A673 (cell line): Measurements from ENCODE around the gene MTX1. TPM values are rescaled to one million over a fixed set of nuclear protein-coding genes. Genes with fewer than 3 reads are reported as not detected.

Experiments
- BruUV-seq: library from RNA; stranded (reverse); fragments of 400-500 nt; replicated peaks from 2 replicates; lab custom pipeline; 2021; lab: Mats Ljungman, UMichigan
- CTCF ChIA-PET: fragments of 300-600 bp; sonication (Branson Sonifier 250); formaldehyde crosslinking; loops from one replicate; lab custom pipeline; 2022; ENCODE audit warnings: antibody characterized with exemption; lab: Charles Lee
- POLR2A ChIA-PET: fragments of 300-600 bp; sonication (Branson Sonifier 250); formaldehyde crosslinking; loops from one replicate; lab custom pipeline; 2022; ENCODE audit warnings: antibody characterized with exemption; ENCODE audit not compliant: low non-redundant PET; lab: Charles Lee
- DNase-seq: peaks from one replicate; pipeline ENCODE4 v3.0.0-alpha.2; 2015; ENCODE audit warnings: low spot score
- H3K27ac ChIP-seq: fragments of 200-600 bp; sonication (generic); 2 replicates; pipeline ENCODE4 v1.5.1; 2016; ENCODE audit warnings: mixed run types, low read depth, mild to moderate bottlenecking, mixed read lengths, antibody characterized with exemption, low read length; ENCODE audit not compliant: poor library complexity, severe bottlenecking
- H3K27me3 ChIP-seq: fragments of 200-600 bp; sonication (generic); replicated peaks from 2 replicates; pipeline ENCODE4 v1.6.1; 2017; ENCODE audit warnings: mixed run types, low read depth, mild to moderate bottlenecking, mixed read lengths, antibody characterized with exemption, low read length; ENCODE audit not compliant: insufficient read depth, poor library complexity
- H3K36me3 ChIP-seq: fragments of 200-600 bp; sonication (generic); 2 replicates; pipeline ENCODE4 v1.6.1; 2016; ENCODE audit warnings: mixed run types, mild to moderate bottlenecking, mixed read lengths, antibody characterized with exemption, low read length; ENCODE audit not compliant: insufficient read depth, poor library complexity, severe bottlenecking
- H3K4me1 ChIP-seq: fragments of 200-600 bp; sonication (generic); 2 replicates; pipeline ENCODE4 v1.6.1; 2017; ENCODE audit warnings: mixed run types, mild to moderate bottlenecking, mixed read lengths, antibody characterized with exemption, low read length; ENCODE audit not compliant: insufficient read depth, poor library complexity, severe bottlenecking
- H3K4me3 ChIP-seq: fragments of 200-600 bp; sonication (generic); 2 replicates; pipeline ENCODE4 v1.5.1; 2016; ENCODE audit warnings: low read depth, mixed run types, mild to moderate bottlenecking, mixed read lengths, low read length; ENCODE audit not compliant: poor library complexity, severe bottlenecking
- H3K9me3 ChIP-seq: fragments of 200-600 bp; sonication (generic); 2 replicates; pipeline ENCODE4 v1.6.1; 2016; ENCODE audit warnings: mixed run types, low read depth, mild to moderate bottlenecking, mixed read lengths, antibody characterized with exemption, low read length; ENCODE audit not compliant: poor library complexity, severe bottlenecking
- CTCF ChIP-seq: fragments of 300-800, 200-600 bp; sonication (generic); conservative IDR thresholded peaks from 2 replicates; pipeline ENCODE4 v1.5.1; 2017; ENCODE audit warnings: low read depth, mild to moderate bottlenecking, antibody characterized with exemption, low read length, moderate library complexity, mixed read lengths
- EZH2 ChIP-seq: fragments of 200-600 bp; sonication (generic); IDR thresholded peaks from 2 replicates; pipeline ENCODE4 v1.6.1; 2017; ENCODE audit warnings: borderline replicate concordance, low read depth, mild to moderate bottlenecking, mixed read lengths, antibody characterized with exemption, low read length; ENCODE audit not compliant: poor library complexity, severe bottlenecking
- intact Hi-C: fragments of 100-400 bp; cut with micrococcal nuclease; formaldehyde crosslinking; loops from one replicate; pipeline ENCODE4 v1.10.0; 2022; ENCODE audit not compliant: unreplicated experiment
- total RNA-seq: library from RNA; stranded (reverse); gene quantifications from 2 replicates; pipeline ENCODE4 v1.2.3, GENCODE V29; 2021

The MTX1 gene
- total RNA-seq, 1 experiment from 2014 or later = 65.2 TPM

- peaks cover 7% of the 10 kb centered on the region for H3K4me1 ChIP-seq
- intact Hi-C loops = loop anchor here (10.0 kb wide), 2 partner anchors 145 to 415 kb away; partner anchors contain the start of gene RUSC1
- CTCF ChIA-PET = no interaction called here
- no peak overlapping the region for H3K4me3 ChIP-seq
- no peak for DNase-seq
- POLR2A ChIA-PET = no interaction called here
- H3K27ac ChIP-seq = no peak overlapping the region
- BruUV-seq = no TSS peak
- H3K36me3 ChIP-seq = peaks cover 4% of the 10 kb centered on the region
- TF ChIP-seq CTCF (no peak), EZH2 (no peak)
- H3K9me3 ChIP-seq = no peaks in the 10 kb centered on the region
- H3K27me3 ChIP-seq = no peaks in the 10 kb centered on the region
These were observed 29.1 kb upstream of the MTX1 start for GRCh38 chr1:155179112-155180031.

- no peak for TF ChIP-seq CTCF
- no peak for TF ChIP-seq EZH2
- no peaks in the 10 kb centered on the region for H3K27me3 ChIP-seq
- H3K9me3 ChIP-seq = no peaks in the 10 kb centered on the region
- no peak overlapping the region for H3K27ac ChIP-seq
- no peak overlapping the region for H3K4me3 ChIP-seq
- peaks cover 4% of the 10 kb centered on the region for H3K36me3 ChIP-seq
- ChIA-PET POLR2A (no interaction called here), CTCF (no interaction called here)
- no peak for DNase-seq
- intact Hi-C loops = no loop called here
- no TSS peak for BruUV-seq
- H3K4me1 ChIP-seq = no peaks in the 10 kb centered on the region
These were observed 27.0 kb upstream of the MTX1 start for GRCh38 chr1:155181371-155182051.

GRCh38 chr1:155182052-155182550 is 26.4 kb upstream of the MTX1 start:
- H3K9me3 ChIP-seq = no peaks in the 10 kb centered on the region
- no peaks in the 10 kb centered on the region for H3K27me3 ChIP-seq
- H3K36me3 ChIP-seq = peaks cover 4% of the 10 kb centered on the region
- ChIA-PET CTCF (no interaction called here), POLR2A (no interaction called here)
- H3K4me3 ChIP-seq = no peak overlapping the region
- intact Hi-C loops = no loop called here
- BruUV-seq = no TSS peak
- H3K27ac ChIP-seq = no peak overlapping the region
- no peaks in the 10 kb centered on the region for H3K4me1 ChIP-seq
- no peak for DNase-seq
- TF ChIP-seq CTCF (no peak), EZH2 (no peak)
